OCI-LY3 (cell line): ENCODE measurements around the gene PTCSC3.

ENCODE experiments used
- H2AFZ ChIP-seq: fragments of 200-600, 300-600 bp; shearing (Covaris generic); 2 replicates; pipeline ENCODE4 v1.6.0; 2014; ENCODE audit warnings: antibody characterized with exemption, low read depth, low read length
- H3K27ac ChIP-seq: fragments of 200-600, 300-600 bp; sonication (generic); 2 replicates; pipeline ENCODE4 v1.5.1; 2014; ENCODE audit warnings: mild to moderate bottlenecking, low read length, moderate library complexity, mixed read lengths
- H3K27me3 ChIP-seq: fragments of 200-600, 300-600 bp; sonication (generic); 2 replicates; pipeline ENCODE4 v1.6.1; 2014; ENCODE audit warnings: low read depth, low read length, mixed read lengths
- H3K36me3 ChIP-seq: fragments of 200-600, 300-600 bp; sonication (generic); replicated peaks from 2 replicates; pipeline ENCODE3; 2014; ENCODE audit warnings: low read depth, low read length, mixed read lengths
- H3K4me1 ChIP-seq: fragments of 300-600, 200-600 bp; sonication (generic); 2 replicates; pipeline ENCODE4 v1.6.1; 2014; ENCODE audit warnings: low read length, mixed read lengths
- H3K4me2 ChIP-seq: fragments of 200-600, 300-600 bp; sonication (generic); 2 replicates; pipeline ENCODE4 v1.6.1; 2014; ENCODE audit warnings: low read length, mixed read lengths
- H3K4me3 ChIP-seq: fragments of 300-600, 200-600 bp; sonication (generic); 2 replicates; pipeline ENCODE4 v1.5.1; 2014; ENCODE audit warnings: antibody characterized with exemption, mild to moderate bottlenecking, low read length, moderate library complexity
- H3K79me2 ChIP-seq: fragments of 300-600, 200-600 bp; shearing (Covaris generic); 2 replicates; pipeline ENCODE4 v1.6.1; 2014; ENCODE audit warnings: mild to moderate bottlenecking, low read length, mixed read lengths
- H3K9ac ChIP-seq: fragments of 300-600, 200-600 bp; shearing (Covaris generic); 2 replicates; pipeline ENCODE4 v1.6.0; 2014; ENCODE audit warnings: mild to moderate bottlenecking, low read length, moderate library complexity
- H3K9me3 ChIP-seq: fragments of 200-600, 300-600 bp; shearing (Covaris generic); 2 replicates; pipeline ENCODE4 v1.6.1; 2014; ENCODE audit warnings: low read length, mixed read lengths; ENCODE audit not compliant: insufficient read depth
- H4K20me1 ChIP-seq: fragments of 200-600, 300-600 bp; sonication (generic); 2 replicates; pipeline ENCODE4 v1.6.1; 2016; ENCODE audit warnings: low read length, mixed read lengths; ENCODE audit not compliant: insufficient read depth
- EZH2phosphoT487 ChIP-seq: fragments of 200-600 bp; shearing (Covaris generic); IDR thresholded peaks from 2 replicates; pipeline ENCODE4 v1.6.1; 2018; ENCODE audit warnings: antibody characterized with exemption, mixed run types, low read depth
- TF ChIP-seq, protein P1 (sequence below): fragments of 200-600, 300-600 bp; sonication (generic); IDR thresholded peaks from 2 replicates; pipeline ENCODE4 v1.5.1; 2014; ENCODE audit warnings: antibody characterized with exemption, low read length, low read depth

The PTCSC3 gene

GRCh38 chr14:36181417-36181816 lies 4.9 kb upstream of the PTCSC3 start:
- no peak overlapping the region for H3K4me3 ChIP-seq
- no peaks in the 10 kb centered on the region for H3K9me3 ChIP-seq
- H3K4me2 ChIP-seq = no peak overlapping the region
- H3K4me1 ChIP-seq = no peaks in the 10 kb centered on the region
- H3K27me3 ChIP-seq = no peaks in the 10 kb centered on the region
- no peak overlapping the region for H3K9ac ChIP-seq
- TF ChIP-seq, protein P1, sequence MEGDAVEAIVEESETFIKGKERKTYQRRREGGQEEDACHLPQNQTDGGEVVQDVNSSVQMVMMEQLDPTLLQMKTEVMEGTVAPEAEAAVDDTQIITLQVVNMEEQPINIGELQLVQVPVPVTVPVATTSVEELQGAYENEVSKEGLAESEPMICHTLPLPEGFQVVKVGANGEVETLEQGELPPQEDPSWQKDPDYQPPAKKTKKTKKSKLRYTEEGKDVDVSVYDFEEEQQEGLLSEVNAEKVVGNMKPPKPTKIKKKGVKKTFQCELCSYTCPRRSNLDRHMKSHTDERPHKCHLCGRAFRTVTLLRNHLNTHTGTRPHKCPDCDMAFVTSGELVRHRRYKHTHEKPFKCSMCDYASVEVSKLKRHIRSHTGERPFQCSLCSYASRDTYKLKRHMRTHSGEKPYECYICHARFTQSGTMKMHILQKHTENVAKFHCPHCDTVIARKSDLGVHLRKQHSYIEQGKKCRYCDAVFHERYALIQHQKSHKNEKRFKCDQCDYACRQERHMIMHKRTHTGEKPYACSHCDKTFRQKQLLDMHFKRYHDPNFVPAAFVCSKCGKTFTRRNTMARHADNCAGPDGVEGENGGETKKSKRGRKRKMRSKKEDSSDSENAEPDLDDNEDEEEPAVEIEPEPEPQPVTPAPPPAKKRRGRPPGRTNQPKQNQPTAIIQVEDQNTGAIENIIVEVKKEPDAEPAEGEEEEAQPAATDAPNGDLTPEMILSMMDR = no peak
- TF ChIP-seq EZH2phosphoT487 = no peak
- H3K27ac ChIP-seq = no peak overlapping the region
- no peak overlapping the region for H2AFZ ChIP-seq
- H3K79me2 ChIP-seq = no peaks in the 10 kb centered on the region
- H4K20me1 ChIP-seq = no peaks in the 10 kb centered on the region
- H3K36me3 ChIP-seq = no peaks in the 10 kb centered on the region

DNA sequence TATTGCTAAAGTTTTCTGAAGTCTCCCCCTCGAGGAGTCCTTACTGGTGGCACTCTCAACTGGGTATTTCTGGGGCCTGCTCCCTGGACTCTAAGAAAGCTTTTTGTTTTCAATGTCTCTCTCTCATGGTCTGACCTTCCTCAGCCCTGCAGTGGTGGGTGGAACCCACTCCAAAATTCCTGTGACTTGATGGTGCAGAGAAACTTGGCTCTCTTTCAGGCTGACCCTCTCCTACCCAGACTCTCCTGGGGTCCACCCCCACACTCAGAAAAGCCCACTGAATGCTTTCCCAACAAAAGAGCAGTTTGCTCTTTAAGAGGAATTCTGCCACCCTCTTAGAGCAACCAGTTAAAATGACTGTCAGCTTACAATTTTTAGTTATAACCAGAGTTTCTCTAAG lies 967 bp upstream of the PTCSC3 start:
- Histone ChIP-seq H3K4me2 (no peak overlapping the region), H3K27me3 (peaks cover 23% of the 10 kb centered on the region), H3K36me3 (no peaks in the 10 kb centered on the region)

GRCh38 chr14:36174767-36175424 lies 1.6 kb downstream of the PTCSC3 start:
- Histone ChIP-seq H3K27ac (no peak overlapping the region), H3K4me2 (no peak overlapping the region), H3K9me3 (no peaks in the 10 kb centered on the region), H3K27me3 (peaks cover 29% of the 10 kb centered on the region), H4K20me1 (no peaks in the 10 kb centered on the region), H3K4me3 (no peak overlapping the region), H3K9ac (no peak overlapping the region), H2AFZ (no peak overlapping the region), H3K4me1 (no peaks in the 10 kb centered on the region), H3K79me2 (no peaks in the 10 kb centered on the region), H3K36me3 (no peaks in the 10 kb centered on the region)
- TF ChIP-seq, protein P1 = no peak
- no peak for TF ChIP-seq EZH2phosphoT487

More for the DNA sequence above, 967 bp upstream of the PTCSC3 start:
- Histone ChIP-seq H3K79me2 (no peaks in the 10 kb centered on the region), H3K4me3 (no peak overlapping the region), H3K9ac (no peak overlapping the region), H3K9me3 (no peaks in the 10 kb centered on the region), H3K27ac (no peak overlapping the region), H3K4me1 (no peaks in the 10 kb centered on the region), H4K20me1 (no peaks in the 10 kb centered on the region), H2AFZ (no peak overlapping the region)
- TF ChIP-seq EZH2phosphoT487 = no peak
- TF ChIP-seq, protein P1 = no peak

DNA sequence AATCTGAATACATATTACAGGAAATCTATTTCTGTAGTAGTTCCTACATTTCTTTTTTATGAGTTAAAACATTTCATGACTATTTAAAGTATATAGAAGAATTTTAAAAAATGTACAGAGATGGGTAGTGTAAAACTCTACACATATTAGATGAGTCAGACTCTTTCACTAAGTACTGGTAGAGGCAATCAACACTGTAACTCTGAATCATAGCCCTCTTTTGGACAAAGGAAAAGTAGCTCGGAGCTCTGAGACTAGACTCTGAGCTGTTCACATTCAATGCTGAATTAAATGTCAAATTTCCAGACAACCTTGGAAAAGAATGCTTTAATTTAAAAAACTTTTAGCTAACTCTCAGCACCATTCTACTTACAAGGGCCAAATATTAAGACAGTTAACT lies 3.4 kb downstream of the PTCSC3 start:
- Histone ChIP-seq H2AFZ (no peak overlapping the region), H3K4me3 (no peak overlapping the region), H3K79me2 (no peaks in the 10 kb centered on the region), H3K36me3 (no peaks in the 10 kb centered on the region), H3K9ac (no peak overlapping the region), H3K27ac (no peak overlapping the region), H3K27me3 (peaks cover 35% of the 10 kb centered on the region), H3K4me2 (no peak overlapping the region), H3K4me1 (no peaks in the 10 kb centered on the region), H4K20me1 (no peaks in the 10 kb centered on the region), H3K9me3 (no peaks in the 10 kb centered on the region)
- TF ChIP-seq, protein P1 = no peak
- TF ChIP-seq EZH2phosphoT487 = no peak
